Prostate gland (tissue), 2 donors: ENCODE measurements around the gene HSF5. TPM values are rescaled to one million over a fixed set of nuclear protein-coding genes. Genes with fewer than 3 reads are reported as not detected.
A peak's percentile ranks its signal among the peaks of the same experiment; 100 is the strongest.

Experiments
- DNase-seq: peaks from one replicate; pipeline ENCODE4 v3.0.0-alpha.2; 2019; ENCODE audit warnings: low spot score
- H3K27ac ChIP-seq, 2 donors: fragments of 200-600 bp; sonication (generic); 2 replicates each; pipeline ENCODE4 v1.5.1; 2017 to 2019
- H3K27me3 ChIP-seq: fragments of 200-600 bp; sonication (generic); replicated peaks from 2 replicates; pipeline ENCODE4 v1.5.1; 2019; ENCODE audit not compliant: insufficient read depth
- H3K36me3 ChIP-seq, 2 donors: fragments of 200-600 bp; sonication (generic); 1 replicate in 1 of 2; 2 replicates in 1 of 2; pipeline versions ENCODE4 v1.5.1 to v1.8.1; 2017 to 2019
- H3K4me1 ChIP-seq: fragments of 200-600 bp; sonication (generic); replicated peaks from 2 replicates; pipeline ENCODE4 v1.5.1; 2019
- H3K4me3 ChIP-seq, 2 donors: fragments of 200-600 bp; sonication (generic); 2 replicates each; pipeline ENCODE4 v1.5.1; 2017 to 2019
- H3K9me3 ChIP-seq: fragments of 200-600 bp; sonication (generic); 2 replicates; pipeline ENCODE4 v1.5.1; 2017
- CTCF ChIP-seq, 4 experiments: fragments of 200-600 bp in 2 of 4; fragments of 450-650 bp in 2 of 4; sonication (generic) in 2 of 4; IDR thresholded peaks; 1 replicate in 3 of 4; 2 replicates in 1 of 4; pipeline ENCODE4 v1.5.1; 2016 to 2019; ENCODE audit warnings: antibody characterized with exemption in 4 of 4, mild to moderate bottlenecking in 2 of 4, moderate library complexity in 2 of 4
- POLR2A ChIP-seq: fragments of 450-650 bp; IDR thresholded peaks from one replicate; pipeline ENCODE4 v1.6.1; 2016; ENCODE audit warnings: antibody characterized with exemption, mild to moderate bottlenecking
- POLR2AphosphoS5 ChIP-seq: sonication (generic); formaldehyde crosslinking; IDR thresholded peaks from one replicate; pipeline ENCODE4 v1.6.1; 2017; ENCODE audit warnings: antibody characterized with exemption
- WGBS: methylation state at CpG from one replicate; pipeline ENCODE4 v1.1.5; 2018; 5-methylcytosine and 5-hydroxymethylcytosine counted together
- intact Hi-C: fragments of 100-400 bp; cut with DNase I; formaldehyde crosslinking; loops from one replicate; pipeline ENCODE4 v1.14.2; 2022
- total RNA-seq, 2 donors: library from RNA; depleted of rRNA; stranded (reverse); fragments of >200 nt; gene quantifications; one replicate each; pipeline ENCODE4 v1.1.0, GENCODE V29; 2016

Gene HSF5
- total RNA-seq, 2 donors from 2014 or later: 11.5 TPM; not detected in 1

GRCh38 chr17:58396173-58396572 is 92.0 kb downstream of the HSF5 start:
- no peak for TF ChIP-seq CTCF (IDR thresholded peaks at IDR 0.05)
- no peak for TF ChIP-seq POLR2A
- no peak for TF ChIP-seq POLR2AphosphoS5
- 64% methylated on average over 4 of the region's 4 CpGs for WGBS
- Histone ChIP-seq H3K4me3 (no peak overlapping the region), H3K27me3 (no peaks in the 10 kb centered on the region), H3K27ac (no peak overlapping the region), H3K9me3 (no peaks in the 10 kb centered on the region), H3K36me3 (no peaks in the 10 kb centered on the region), H3K4me1 (peaks cover 12% of the 10 kb centered on the region)
- intact Hi-C loops: no loop called here
- no peak for DNase-seq

- H3K27ac ChIP-seq: no peak overlapping the region
- intact Hi-C loops: no loop called here
- no peak for DNase-seq
Measured at GRCh38 chr17:58394534-58395223, 93.5 kb downstream of the HSF5 start.

GRCh38 chr17:58391302-58391984 is 96.8 kb downstream of the HSF5 start:
- 19% methylated on average over 10 of the region's 10 CpGs for WGBS
- TF ChIP-seq POLR2AphosphoS5 (peak; percentile 92), POLR2A (no peak)
- peak overlapping the region; percentile 38 to 60 for H3K27ac ChIP-seq
- no peaks in the 10 kb centered on the region for H3K36me3 ChIP-seq
- H3K4me1 ChIP-seq: peaks cover 24% of the 10 kb centered on the region
- intact Hi-C loops: no loop called here
- H3K9me3 ChIP-seq: no peaks in the 10 kb centered on the region
- H3K27me3 ChIP-seq: no peaks in the 10 kb centered on the region
- DNase-seq: peak; percentile 99
- H3K4me3 ChIP-seq: no peak overlapping the region

More at GRCh38 chr17:58394534-58395223, 93.5 kb downstream of the HSF5 start:
- Histone ChIP-seq H3K4me1 (peaks cover 12% of the 10 kb centered on the region), H3K36me3 (no peaks in the 10 kb centered on the region), H3K9me3 (no peaks in the 10 kb centered on the region), H3K27me3 (no peaks in the 10 kb centered on the region), H3K4me3 (no peak overlapping the region)
- TF ChIP-seq CTCF (IDR thresholded peaks at IDR 0.05) (no peak), POLR2A (no peak), POLR2AphosphoS5 (no peak)
- WGBS: 69% methylated on average over 3 of the region's 3 CpGs

GRCh38 chr17:58390884-58391283 is 97.3 kb downstream of the HSF5 start:
- Histone ChIP-seq H3K4me1 (peaks cover 24% of the 10 kb centered on the region), H3K27me3 (no peaks in the 10 kb centered on the region), H3K9me3 (no peaks in the 10 kb centered on the region), H3K36me3 (no peaks in the 10 kb centered on the region), H3K27ac (peak overlapping the region; percentile 38 to 60), H3K4me3 (no peak overlapping the region)
- 55% methylated on average over 2 of the region's 2 CpGs for WGBS
- intact Hi-C loops: no loop called here
- no peak for DNase-seq
- no peak for TF ChIP-seq POLR2AphosphoS5
- TF ChIP-seq CTCF (IDR thresholded peaks at IDR 0.05): no peak
- no peak for TF ChIP-seq POLR2A

GRCh38 chr17:58388302-58389190 is 99.7 kb downstream of the HSF5 start:
- no peak overlapping the region for H3K4me3 ChIP-seq
- 33% methylated on average over 3 of the region's 3 CpGs for WGBS
- DNase-seq: no peak
- H3K4me1 ChIP-seq: peaks cover 27% of the 10 kb centered on the region
- H3K27ac ChIP-seq: peak overlapping the region; percentile 21 to 64
- no peak for TF ChIP-seq POLR2A
- no peak for TF ChIP-seq CTCF (IDR thresholded peaks at IDR 0.05)
- TF ChIP-seq POLR2AphosphoS5: peak; percentile 43
- H3K9me3 ChIP-seq: no peaks in the 10 kb centered on the region
- H3K36me3 ChIP-seq: no peaks in the 10 kb centered on the region
- H3K27me3 ChIP-seq: no peaks in the 10 kb centered on the region
- intact Hi-C loops: no loop called here
